GM12878 (cell line): ENCODE measurements around the gene SNX19. TPM values are rescaled to one million over a fixed set of nuclear protein-coding genes. Genes with fewer than 3 reads are reported as not detected.

ENCODE experiments used
- ATF2 ChIP-seq: IDR thresholded peaks from 2 replicates; pipeline ENCODE4 v1.6.1; 2012; ENCODE audit warnings: low read length, inconsistent platforms
- BACH1 ChIP-seq: fragments of 450-650 bp; IDR thresholded peaks from 2 replicates; pipeline ENCODE4 v1.6.1; 2017; ENCODE audit warnings: mild to moderate bottlenecking, borderline replicate concordance
- CHD1 ChIP-seq: IDR thresholded peaks from 2 replicates; pipeline ENCODE4 v1.6.1; 2012; ENCODE audit warnings: low read depth, low read length, improper control_type of control experiment
- EP300 ChIP-seq, 2 experiments: fragments of 150-350 bp in 1 of 2; IDR thresholded peaks; 2 replicates each; pipeline ENCODE4 v1.6.1; 2011 to 2012; ENCODE audit warnings: low read depth in 2 of 2, low read length in 2 of 2, borderline replicate concordance in 1 of 2, improper control_type of control experiment in 1 of 2, inconsistent platforms in 1 of 2; ENCODE audit not compliant: control insufficient read depth in 1 of 2
- ESRRA ChIP-seq: IDR thresholded peaks from 2 replicates; pipeline ENCODE4 v1.6.1; 2012; ENCODE audit warnings: mild to moderate bottlenecking, low read length, improper control_type of control experiment
- FOXM1 ChIP-seq: IDR thresholded peaks from 2 replicates; pipeline ENCODE4 v1.6.1; 2012; ENCODE audit warnings: low read depth, mild to moderate bottlenecking, inconsistent platforms, low read length, moderate library complexity
- HDAC2 ChIP-seq: fragments of 200-600 bp; sonication (generic); IDR thresholded peaks from 2 replicates; pipeline ENCODE4 v1.6.1; 2017
- JUNB ChIP-seq: IDR thresholded peaks from 2 replicates; pipeline ENCODE4 v1.6.1; 2016; ENCODE audit warnings: antibody characterized with exemption, mild to moderate bottlenecking
- LARP7 ChIP-seq: fragments of 450-650 bp; IDR thresholded peaks from 2 replicates; pipeline ENCODE4 v1.6.1; 2017; ENCODE audit warnings: mild to moderate bottlenecking
- MYC ChIP-seq: IDR thresholded peaks from 2 replicates; pipeline ENCODE4 v1.6.1; 2011; ENCODE audit warnings: mild to moderate bottlenecking, low read length, moderate library complexity, inconsistent platforms; ENCODE audit not compliant: insufficient read depth, insufficient replicate concordance, insufficient read length, severe bottlenecking
- NR2C1 ChIP-seq: fragments of 450-650 bp; IDR thresholded peaks from 2 replicates; pipeline ENCODE4 v1.6.1; 2017; ENCODE audit warnings: antibody characterized with exemption, mild to moderate bottlenecking, moderate library complexity
- NR2F1 ChIP-seq: fragments of 450-650 bp; conservative IDR thresholded peaks from 2 replicates; pipeline ENCODE4 v1.6.1; 2017; ENCODE audit warnings: mild to moderate bottlenecking
- PAX5 ChIP-seq: IDR thresholded peaks from 2 replicates; pipeline ENCODE4 v1.6.1; 2011; ENCODE audit warnings: low read depth, low read length, borderline replicate concordance
- PML ChIP-seq: IDR thresholded peaks from 2 replicates; pipeline ENCODE4 v1.6.1; 2012; ENCODE audit warnings: low read length, inconsistent platforms
- POLR2AphosphoS2 ChIP-seq: IDR thresholded peaks from 2 replicates; pipeline ENCODE4 v1.6.1; 2011; ENCODE audit warnings: low read depth, mild to moderate bottlenecking, low read length, improper control_type of control experiment, moderate library complexity
- RAD21 ChIP-seq: IDR thresholded peaks from 2 replicates; pipeline ENCODE4 v1.6.1; 2011; ENCODE audit warnings: mild to moderate bottlenecking, low read depth, low read length, moderate library complexity; ENCODE audit not compliant: insufficient read depth
- RAD51 ChIP-seq: fragments of 450-650 bp; IDR thresholded peaks from 2 replicates; pipeline ENCODE4 v1.6.1; 2016; ENCODE audit warnings: moderate library complexity, mild to moderate bottlenecking, inconsistent platforms
- SIN3A ChIP-seq: IDR thresholded peaks from 2 replicates; pipeline ENCODE4 v1.6.1; 2012; ENCODE audit warnings: low read depth, low read length, improper control_type of control experiment
- SP1 ChIP-seq: IDR thresholded peaks from one replicate; pipeline ENCODE4 v1.6.1; 2011; ENCODE audit warnings: low read depth, low read length
- SPI1 ChIP-seq: IDR thresholded peaks from 2 replicates; pipeline ENCODE4 v1.6.1; 2011; ENCODE audit warnings: low read depth, mild to moderate bottlenecking, low read length, moderate library complexity, borderline replicate concordance; ENCODE audit not compliant: insufficient read depth
- SREBF2 ChIP-seq: IDR thresholded peaks from 2 replicates; pipeline ENCODE4 v1.6.1; 2012; ENCODE audit warnings: mild to moderate bottlenecking, low read length
- TARDBP ChIP-seq: IDR thresholded peaks from 2 replicates; pipeline ENCODE4 v1.6.1; 2016; ENCODE audit warnings: borderline replicate concordance
- TCF12 ChIP-seq: IDR thresholded peaks from 2 replicates; pipeline ENCODE4 v1.6.1; 2011; ENCODE audit warnings: low read depth, mild to moderate bottlenecking, low read length
- polyA plus RNA-seq, 11 experiments: library from polyadenylated mRNA; depleted of rRNA in 4 of 11; unstranded in 6 of 11; stranded (reverse) in 5 of 11; fragments of >200 nt; fragmentation: Nextera tagmentation in 4 of 11; fragmentation: Illumina TruSeq in 1 of 11; extraction: Ambion mirVana in 4 of 11; extraction: Trizol in 1 of 11; gene quantifications; 1 replicate in 1 of 11; 2 replicates in 10 of 11; pipeline versions ENCODE4 v1.2.1 to v1.2.3, GENCODE V29; 2011 to 2016; ENCODE audit warnings: inconsistent platforms in 2 of 11, missing spikeins in 2 of 11, low read depth in 1 of 11
- total RNA-seq, 4 experiments: library from RNA; depleted of rRNA in 3 of 4; stranded (reverse); fragments of >200 nt in 3 of 4; fragmentation: Illumina TruSeq in 1 of 4; extraction: Trizol in 1 of 4; gene quantifications; 2 replicates each; pipeline versions ENCODE4 v1.2.1 to v1.2.3, GENCODE V29; 2013 to 2021
- TF ChIP-seq, protein P1 (sequence below): fragments of 450-650 bp; IDR thresholded peaks from 2 replicates; pipeline ENCODE4 v1.6.1; 2017; ENCODE audit warnings: mild to moderate bottlenecking, low read depth, inconsistent platforms; ENCODE audit not compliant: poor library complexity, severe bottlenecking
- TF ChIP-seq, protein P2 (sequence below): fragments of 450-650 bp; formaldehyde crosslinking; IDR thresholded peaks from 2 replicates; pipeline ENCODE4 v1.4.0; 2022; ENCODE audit warnings: mild to moderate bottlenecking, moderate library complexity

Gene SNX19
- total and polyA plus RNA-seq, 10 of the 15 experiments (the other 5 are each of a cell fraction or from before 2014, with no cell fraction given), result 3.0 to 46.9 (median 30.4) TPM

- TF ChIP-seq, protein P1, sequence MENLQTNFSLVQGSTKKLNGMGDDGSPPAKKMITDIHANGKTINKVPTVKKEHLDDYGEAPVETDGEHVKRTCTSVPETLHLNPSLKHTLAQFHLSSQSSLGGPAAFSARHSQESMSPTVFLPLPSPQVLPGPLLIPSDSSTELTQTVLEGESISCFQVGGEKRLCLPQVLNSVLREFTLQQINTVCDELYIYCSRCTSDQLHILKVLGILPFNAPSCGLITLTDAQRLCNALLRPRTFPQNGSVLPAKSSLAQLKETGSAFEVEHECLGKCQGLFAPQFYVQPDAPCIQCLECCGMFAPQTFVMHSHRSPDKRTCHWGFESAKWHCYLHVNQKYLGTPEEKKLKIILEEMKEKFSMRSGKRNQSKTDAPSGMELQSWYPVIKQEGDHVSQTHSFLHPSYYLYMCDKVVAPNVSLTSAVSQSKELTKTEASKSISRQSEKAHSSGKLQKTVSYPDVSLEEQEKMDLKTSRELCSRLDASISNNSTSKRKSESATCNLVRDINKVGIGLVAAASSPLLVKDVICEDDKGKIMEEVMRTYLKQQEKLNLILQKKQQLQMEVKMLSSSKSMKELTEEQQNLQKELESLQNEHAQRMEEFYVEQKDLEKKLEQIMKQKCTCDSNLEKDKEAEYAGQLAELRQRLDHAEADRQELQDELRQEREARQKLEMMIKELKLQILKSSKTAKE, result no peak
- TF ChIP-seq HDAC2, result no peak
- TF ChIP-seq TCF12, result no peak
- TF ChIP-seq SPI1, result no peak
- TF ChIP-seq, protein P2, sequence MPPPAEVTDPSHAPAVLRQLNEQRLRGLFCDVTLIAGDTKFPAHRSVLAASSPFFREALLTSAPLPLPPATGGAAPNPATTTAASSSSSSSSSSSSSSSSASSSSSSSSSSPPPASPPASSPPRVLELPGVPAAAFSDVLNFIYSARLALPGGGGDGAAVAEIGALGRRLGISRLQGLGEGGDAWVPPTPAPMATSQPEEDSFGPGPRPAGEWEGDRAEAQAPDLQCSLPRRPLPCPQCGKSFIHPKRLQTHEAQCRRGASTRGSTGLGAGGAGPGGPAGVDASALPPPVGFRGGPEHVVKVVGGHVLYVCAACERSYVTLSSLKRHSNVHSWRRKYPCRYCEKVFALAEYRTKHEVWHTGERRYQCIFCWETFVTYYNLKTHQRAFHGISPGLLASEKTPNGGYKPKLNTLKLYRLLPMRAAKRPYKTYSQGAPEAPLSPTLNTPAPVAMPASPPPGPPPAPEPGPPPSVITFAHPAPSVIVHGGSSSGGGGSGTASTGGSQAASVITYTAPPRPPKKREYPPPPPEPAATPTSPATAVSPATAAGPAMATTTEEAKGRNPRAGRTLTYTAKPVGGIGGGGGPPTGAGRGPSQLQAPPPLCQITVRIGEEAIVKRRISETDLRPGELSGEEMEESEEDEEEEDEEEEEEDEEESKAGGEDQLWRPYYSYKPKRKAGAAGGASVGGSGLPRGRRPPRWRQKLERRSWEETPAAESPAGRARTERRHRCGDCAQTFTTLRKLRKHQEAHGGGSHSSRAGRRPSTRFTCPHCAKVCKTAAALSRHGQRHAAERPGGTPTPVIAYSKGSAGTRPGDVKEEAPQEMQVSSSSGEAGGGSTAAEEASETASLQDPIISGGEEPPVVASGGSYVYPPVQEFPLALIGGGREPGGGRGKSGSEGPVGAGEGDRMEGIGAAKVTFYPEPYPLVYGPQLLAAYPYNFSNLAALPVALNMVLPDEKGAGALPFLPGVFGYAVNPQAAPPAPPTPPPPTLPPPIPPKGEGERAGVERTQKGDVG (CRISPR knock-in tag), result no peak
- no peak for TF ChIP-seq JUNB
- TF ChIP-seq SP1, result no peak
- TF ChIP-seq RAD21, result no peak
- TF ChIP-seq BACH1, result peak; percentile 84
- TF ChIP-seq SREBF2, result no peak; the same call in 1 of the 2 replicates
- no peak for TF ChIP-seq EP300 (IDR thresholded peaks at IDR 0.05; ENCODE audit: borderline replicate concordance in 1 of 2, control insufficient read depth in 1 of 2, low read depth in 2 of 2, low read length in 2 of 2)
- TF ChIP-seq NR2F1, result peak; percentile 44; the same call in 1 of the 2 replicates
- TF ChIP-seq ESRRA, result no peak
- TF ChIP-seq ATF2, result no peak; the same call in 1 of the 2 replicates
- no peak for TF ChIP-seq RAD51
- TF ChIP-seq LARP7, result peak; percentile 96
- no peak for TF ChIP-seq CHD1
- TF ChIP-seq NR2C1, result peak; percentile 95
- no peak for TF ChIP-seq MYC
- TF ChIP-seq PML, result peak; percentile 83; the same call in 1 of the 2 replicates
- TF ChIP-seq TARDBP, result no peak
- TF ChIP-seq SIN3A, result peak; percentile 85
- TF ChIP-seq FOXM1, result no peak
- TF ChIP-seq PAX5, result no peak
- peak; percentile 82; the same call in 1 of the 2 replicates for TF ChIP-seq POLR2AphosphoS2
Measured at GRCh38 chr11:130916238-130916855, at the start of gene SNX19 (continued).
